GM19099 (cell line): ENCODE measurements around the gene KRT17.

ENCODE experiments used
- POLR2A ChIP-seq: IDR thresholded peaks from 3 replicates; pipeline ENCODE4 v1.6.1; 2011; ENCODE audit warnings: low read depth; ENCODE audit not compliant: insufficient read length; ENCODE audit errors: extremely low read depth

The KRT17 gene

DNA sequence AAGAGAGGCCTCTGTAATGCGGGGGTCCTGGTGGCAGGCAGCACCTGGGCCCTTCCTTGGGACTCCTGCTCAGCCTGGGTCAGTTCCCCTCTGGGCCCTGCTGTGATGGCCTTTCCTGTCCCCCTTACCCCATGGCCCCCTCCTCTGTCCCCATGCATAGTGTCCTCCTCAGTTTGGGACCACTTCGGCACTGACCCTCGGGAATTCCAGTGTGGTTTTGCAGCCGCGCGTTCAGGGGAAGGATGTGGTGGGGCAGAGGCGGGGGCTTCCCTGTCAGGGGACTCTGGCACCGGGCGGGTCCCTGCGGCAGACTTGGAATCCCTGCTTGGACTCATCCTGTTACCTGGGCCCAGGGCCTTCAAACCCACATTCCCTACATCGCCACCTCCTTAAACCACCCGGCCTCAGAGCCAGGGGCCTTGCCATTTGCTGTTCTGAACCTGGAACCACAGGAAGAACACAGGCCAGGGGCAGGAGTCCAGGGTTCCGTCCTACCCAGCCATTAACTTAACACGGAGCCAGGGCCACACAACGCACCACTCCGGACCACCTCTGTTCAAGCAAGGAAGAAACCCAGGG lies 32.9 kb upstream of the KRT17 start:
- TF ChIP-seq POLR2A = no peak

DNA sequence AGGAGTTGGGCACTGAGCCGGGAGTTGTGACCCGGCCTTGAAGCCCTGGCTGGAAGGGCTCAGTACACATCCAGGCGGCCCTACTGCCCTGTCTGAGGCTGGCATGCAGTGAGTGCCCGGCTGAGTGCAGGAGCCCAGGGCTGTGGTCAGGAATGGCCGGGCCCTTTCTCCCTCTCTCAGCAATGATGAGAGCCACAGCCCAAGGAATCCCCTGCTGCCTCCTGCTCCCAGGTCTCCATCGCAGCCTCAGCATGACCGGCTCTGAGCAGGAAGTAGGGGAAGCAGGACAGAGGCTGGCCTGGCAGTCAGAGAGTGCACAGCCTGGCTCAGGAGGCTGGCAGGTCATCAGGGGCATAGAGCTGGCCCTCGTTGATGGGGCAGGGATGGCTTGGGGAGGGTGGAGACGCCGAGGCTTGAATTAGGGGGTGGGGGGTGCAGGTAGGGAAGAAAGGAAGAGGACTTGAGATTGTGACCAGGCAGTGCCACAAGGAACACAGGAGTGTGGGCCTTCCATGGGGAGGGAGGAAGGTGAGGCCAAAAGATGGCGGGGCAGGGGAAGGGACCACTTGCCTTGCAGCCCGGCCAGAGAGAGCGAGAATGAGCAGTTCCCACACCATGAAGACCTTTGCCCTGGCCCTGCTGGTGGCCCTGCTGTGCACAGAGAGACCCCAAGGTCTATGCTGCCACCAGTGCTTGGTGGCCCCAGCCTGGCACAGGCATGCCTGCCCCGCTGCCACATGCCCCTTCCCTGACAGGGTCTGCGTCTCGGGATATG lies 32.1 kb upstream of the KRT17 start:
- no peak for TF ChIP-seq POLR2A

DNA sequence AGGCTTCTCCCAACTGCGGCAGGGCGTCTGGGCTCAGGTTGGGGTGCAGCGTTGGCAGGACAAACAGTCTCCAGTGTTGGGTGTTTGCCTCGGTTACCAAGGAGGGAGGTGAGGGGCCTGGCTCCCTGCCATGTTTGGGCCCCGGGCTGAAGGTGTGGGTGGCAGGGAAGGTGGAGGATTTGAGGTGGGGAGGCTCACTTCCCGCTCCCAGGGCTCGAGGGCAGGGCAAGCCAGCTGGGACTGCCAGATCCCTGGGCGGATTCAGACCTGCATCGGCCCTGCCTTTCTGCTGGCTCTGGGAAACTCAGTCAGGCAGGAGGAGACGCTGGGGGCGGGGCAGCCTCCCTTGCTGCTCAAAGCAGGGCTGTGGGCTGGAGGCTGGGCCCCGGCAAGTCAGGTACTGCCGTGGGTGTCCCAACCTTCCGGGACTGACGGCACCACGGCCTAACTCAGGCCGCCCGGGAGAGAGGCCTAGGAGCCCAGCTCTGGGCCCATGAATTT lies 31.3 kb upstream of the KRT17 start:
- TF ChIP-seq POLR2A = no peak

DNA sequence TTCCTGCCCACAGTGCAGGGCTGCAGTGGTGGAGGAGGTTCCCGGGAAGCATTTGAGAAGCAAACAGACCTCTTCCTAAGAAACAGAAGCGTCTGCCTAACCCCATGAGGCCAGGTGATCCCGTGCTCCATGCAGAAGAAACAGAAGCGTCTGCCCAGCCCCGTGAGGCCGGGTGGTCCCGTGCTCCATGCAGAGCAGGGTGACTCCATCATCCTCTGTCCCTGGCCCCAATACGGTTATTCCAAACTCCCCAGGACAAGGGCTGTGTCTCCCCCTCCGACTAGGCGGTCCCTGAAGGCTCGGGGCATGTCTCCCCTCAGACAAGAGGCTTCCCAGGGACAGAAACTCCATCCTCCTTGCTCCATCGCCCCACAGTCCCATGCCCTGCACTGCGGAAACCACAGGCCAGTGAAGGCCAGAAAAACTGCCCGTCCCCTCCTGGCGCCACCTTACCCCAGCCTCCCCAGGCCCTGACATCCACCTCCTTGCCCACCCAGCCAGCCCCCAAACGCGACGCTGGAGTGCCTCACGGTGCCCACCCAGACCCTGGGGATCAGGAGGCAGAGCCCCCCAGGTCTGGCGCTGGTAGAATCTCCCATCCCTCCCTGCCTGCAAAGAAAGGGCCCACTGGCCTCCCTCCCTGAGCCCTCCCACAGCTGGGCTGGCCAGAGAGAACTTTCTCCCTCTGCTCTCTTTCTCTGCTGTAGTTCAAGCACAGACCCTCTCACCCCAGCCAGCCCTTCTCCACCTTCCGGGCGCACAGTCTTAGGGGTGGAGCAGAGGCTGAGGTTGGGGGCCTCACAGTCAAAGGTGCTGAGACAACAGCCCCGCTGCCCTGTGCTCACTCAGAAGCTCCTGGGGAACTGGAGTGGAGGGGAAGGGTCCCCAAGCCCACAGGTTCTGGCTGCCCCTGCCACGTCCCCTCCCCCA lies 30.6 kb upstream of the KRT17 start:
- TF ChIP-seq POLR2A = no peak

DNA sequence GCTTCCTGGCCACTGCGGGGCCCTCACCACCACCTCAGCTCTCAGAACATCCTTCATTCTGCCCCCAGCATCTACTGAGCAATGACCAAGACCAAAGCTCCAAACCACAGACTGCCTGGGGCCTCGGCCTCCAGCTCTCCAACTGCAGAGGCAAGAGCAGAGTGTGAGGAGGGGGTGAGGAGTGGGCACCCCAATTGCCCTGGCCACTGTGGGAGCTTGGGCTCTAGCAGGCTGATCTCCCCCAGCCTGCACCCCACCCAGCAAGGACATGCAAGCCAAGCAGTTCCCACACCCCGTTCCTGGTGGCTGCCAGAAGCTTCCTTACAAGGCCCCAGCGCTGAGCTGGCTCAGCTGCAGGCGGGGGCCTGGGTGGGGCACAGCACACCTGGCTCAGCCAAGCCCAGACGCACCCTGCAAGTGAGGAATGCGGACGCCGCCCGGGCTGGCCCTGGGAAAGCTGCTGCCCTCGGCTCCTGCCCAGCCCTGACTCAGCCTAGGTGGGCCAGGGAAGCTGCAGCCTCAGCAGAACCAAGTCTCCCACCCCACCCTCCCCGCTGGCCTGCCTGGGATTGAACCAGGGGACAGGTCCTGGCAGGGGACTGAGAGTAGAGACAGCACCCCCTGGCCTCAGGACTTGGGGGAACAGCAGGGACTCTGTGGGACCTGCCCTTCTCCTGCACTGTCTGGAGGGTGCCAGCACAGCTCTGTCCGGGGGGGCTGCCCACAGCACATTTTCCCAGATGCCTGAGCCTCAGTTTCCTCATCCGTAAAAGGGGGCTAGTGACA lies 29.7 kb upstream of the KRT17 start:
- TF ChIP-seq POLR2A = no peak

DNA sequence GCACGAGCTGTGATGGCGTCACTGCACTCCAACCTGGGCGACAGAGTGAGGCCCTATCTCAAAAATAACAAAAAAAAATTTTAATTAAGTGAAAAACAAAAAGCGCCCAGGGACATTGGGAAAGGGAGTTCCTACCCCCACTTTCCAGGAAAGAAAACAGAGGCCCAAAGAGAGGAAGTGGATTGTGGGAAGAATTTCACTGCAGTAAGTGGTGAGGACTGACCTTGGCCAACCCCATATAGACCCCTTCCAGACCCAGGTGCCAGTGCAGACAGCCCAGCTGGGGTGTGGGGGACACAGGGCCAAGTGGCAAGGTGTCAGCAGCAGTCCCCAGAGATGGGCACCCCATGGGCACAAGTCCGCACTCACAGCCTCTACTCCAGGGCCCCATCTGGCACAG lies 29.0 kb upstream of the KRT17 start:
- no peak for TF ChIP-seq POLR2A

DNA sequence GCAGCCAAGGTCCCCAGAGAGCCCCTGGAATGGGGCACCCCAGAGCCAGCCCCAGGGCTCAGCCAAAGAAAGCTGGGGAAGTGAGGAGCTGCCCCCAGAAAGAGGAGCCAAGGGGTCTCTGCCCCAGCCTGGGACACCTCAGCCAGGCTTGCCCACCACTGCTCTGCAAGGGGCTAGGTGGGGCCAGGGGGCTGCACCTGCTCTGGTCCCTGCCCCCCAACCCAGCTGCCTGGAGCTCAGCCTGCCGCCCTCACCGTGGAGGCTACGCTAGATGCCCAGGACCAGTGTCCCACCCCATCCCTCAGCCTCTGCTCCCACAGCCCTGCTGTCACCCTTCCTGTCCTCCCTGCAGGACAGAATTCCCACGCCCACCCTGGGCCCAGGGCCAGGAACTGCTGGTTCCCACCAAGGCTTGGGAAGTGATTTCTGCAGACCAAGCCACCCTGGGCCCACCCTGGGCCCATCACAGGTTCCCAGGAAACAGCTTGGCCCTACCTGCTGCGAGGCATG lies 28.1 kb upstream of the KRT17 start:
- no peak for TF ChIP-seq POLR2A

DNA sequence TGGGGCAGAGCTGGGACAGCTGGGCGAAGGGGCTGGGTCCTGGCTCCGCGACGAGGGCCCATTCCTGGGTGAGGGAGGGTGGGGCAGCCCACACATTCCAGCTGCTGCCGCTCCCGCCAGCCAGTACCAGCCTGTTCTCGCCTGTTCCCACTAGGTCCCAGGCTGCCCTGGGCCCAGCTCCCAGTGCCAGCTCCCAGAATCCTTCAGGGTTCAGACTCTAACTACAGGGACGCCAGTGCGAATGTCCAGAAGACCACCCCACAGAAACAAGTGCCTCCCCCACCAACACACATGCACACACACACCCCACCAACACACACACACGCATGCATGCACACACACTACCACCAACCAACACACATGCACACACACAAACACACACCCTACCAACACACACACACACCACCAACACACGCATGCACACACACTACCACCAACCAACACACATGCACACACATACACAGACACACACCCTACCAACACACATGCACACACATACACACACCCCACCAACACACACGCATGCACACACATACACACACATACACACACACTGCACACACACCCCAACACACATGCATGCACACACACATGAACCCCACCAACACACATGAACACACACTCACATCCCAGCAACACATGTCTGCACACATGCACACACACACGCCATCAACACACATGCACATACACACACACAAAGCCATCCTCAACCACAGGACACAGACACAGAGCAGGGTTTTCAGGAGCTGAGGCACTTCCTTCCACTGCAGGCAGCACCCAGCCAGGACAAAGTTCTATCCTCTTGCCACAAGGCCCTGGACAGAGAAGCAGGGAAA lies 27.5 kb upstream of the KRT17 start:
- no peak for TF ChIP-seq POLR2A

DNA sequence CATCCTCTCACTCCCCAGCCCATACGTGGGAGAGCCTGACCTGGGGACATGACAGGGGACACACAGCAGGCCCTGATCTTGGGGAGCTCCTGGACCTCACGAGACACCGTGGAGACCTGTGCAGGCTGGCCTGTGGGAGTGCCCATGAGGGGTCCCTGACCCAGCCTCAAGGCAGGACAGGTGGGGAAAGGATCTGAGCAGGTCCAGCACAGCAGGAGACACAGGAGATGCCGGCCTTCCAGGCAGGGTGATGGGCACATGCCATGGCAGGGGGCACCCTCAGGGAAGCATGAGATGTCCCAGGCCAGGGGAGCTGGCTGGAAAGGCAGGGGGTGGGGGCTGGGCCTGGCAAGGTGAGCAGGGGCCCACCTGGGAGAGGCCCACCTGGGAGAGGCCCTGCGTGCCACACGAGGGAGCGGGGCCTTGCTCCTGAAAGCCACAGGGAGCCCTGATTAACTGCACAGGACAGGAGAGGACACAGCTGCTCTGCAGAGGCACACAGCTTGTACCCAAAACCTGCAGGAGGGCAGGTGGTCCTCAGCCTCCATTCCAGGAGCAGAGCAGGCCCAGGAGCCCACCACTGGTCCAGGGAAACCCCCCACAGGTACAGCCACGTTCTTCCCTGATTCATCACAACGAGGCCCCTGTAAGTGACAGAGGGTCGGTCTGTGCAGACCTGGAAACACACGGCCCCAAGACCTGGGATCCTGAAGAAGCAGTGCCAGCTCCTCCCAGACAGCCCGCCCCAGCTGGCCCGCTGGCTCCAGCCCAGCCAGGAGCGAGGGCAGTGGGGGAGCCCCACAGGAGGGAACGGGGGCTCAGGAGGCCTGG lies 26.6 kb upstream of the KRT17 start:
- TF ChIP-seq POLR2A = no peak

DNA sequence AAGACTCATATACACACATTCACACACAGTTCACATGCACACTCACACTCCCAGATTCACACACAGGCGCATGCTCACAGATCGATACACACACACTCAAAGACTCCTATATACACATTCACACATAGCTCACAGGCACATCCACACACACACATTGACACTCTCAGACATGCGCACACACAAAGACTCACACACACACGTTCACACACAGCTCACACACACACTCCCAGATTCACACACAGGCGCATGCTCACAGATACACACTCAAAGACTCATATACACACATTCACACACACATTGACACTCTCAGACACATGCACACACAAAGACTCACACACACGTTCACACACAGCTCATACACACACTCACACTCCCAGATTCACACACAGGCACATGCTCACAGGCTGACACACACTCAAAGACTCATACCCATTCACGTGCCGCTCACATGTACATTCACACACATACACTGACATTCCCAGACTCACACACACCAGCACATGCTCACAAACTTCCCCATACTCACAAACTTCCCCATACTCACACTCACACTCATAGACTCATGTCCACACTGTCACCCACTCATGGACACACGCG lies 25.6 kb upstream of the KRT17 start:
- TF ChIP-seq POLR2A = no peak

DNA sequence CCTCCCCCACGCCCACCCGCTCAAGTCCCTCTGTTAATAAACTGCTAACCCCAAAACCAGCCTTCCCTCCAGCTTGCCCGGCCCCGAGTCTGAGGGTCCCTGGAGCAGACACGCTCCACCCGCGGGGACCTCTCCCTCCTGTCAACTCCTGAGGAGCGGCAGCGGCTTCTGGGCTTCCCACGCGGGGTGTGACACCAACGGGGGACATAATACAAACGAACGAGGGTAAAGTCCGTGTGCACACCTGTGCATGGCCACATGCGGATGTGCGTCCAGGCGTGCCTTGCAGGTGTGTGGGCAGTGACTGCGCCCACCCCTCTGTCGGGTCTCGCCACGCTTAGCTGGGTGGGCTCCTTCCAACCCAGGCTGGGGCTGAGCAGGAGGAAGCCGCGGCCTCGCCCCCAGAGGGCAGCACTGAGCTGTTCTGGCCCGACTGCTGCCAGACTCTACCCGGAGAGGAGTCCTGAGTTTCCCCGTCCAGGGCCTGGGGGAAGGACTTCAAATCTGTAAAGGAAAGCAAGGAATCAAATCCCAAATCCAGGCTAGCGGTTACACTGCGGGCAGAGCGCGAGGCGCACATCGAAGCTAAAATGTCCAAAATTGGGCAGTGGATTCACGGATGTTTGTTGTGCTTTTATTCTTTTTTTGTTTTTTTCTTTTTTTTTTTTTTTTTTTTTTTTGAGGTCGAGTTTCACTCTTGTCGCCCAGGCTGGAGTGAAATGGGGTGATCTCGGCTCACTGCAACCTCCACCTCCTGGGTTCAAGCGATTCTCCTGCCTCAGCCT lies 24.2 kb upstream of the KRT17 start:
- TF ChIP-seq POLR2A = no peak
